ENCODE measurements around the gene COL15A1.
"Not testable (repeated sequence)": the region's sequence is repeated elsewhere in the genome, so short reads cannot be mapped to it uniquely, and the experiment has no call there.

The COL15A1 gene

GRCh38 chr9:98997604-98998003, 53.9 kb downstream of the COL15A1 start:
- DNase-seq, result no peak

DNA sequence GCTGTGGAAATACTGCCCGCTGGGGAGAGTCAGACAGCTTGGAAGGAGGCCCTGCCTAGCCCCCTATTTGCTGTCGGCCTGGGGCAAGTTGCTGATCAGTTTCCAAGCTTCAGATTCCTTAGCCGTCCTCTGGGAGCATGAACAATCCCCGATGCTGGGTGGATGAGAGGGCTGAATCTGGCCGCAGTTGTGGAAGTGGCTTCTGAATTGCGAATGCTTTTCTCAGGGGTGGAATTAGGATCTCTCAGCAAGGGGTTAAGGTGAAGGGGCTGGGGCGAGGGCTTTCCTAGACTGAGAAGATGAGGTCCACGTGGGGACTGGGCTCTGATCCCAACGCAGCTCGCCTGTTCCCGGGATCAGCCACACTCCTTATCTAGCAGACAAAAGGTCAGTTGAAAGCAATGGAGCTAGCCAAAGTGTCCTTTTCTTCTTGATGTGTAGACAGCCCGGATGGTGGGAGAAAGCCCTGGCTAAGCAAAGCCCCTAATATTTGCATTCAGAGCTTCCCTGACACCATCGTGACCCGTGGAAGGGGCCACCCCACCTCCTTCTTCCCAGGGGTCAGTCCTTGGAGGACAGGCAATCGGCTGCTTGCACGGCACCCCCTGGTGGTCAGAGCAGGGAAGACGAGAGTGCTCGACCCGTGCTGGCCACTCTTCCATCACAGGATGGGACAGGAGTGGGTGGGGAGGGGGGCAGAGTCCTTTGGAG, 54.9 kb downstream of the COL15A1 start:
- DNase-seq, result peak; percentile 25

- no peak for DNase-seq
Measured at GRCh38 chr9:98999152-98999525, 55.4 kb downstream of the COL15A1 start.

- peak; percentile 50 for DNase-seq
Measured at GRCh38 chr9:99000476-99001395, 57.0 kb downstream of the COL15A1 start.

DNA sequence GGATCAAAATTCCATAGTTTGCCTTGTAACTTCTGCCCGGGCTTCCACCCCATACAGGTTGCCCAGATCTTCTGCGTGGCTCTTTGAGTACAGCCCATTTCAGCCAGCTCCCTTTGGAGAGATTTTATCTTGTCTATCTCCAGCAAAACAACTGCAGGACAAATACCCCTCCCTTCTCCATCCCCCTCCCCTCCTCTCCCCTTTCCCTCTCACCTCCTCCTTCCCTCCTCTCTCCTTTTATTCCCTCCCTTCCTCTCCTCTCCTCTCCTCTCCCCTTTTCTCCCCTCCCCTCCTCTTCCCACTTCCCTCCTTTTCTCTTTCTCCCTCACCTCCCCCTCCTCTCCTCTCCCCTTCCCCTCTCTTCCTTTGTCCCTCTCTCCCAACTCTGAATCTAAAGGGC, 58.2 kb downstream of the COL15A1 start:
- no peak for DNase-seq

GRCh38 chr9:99002706-99003105, 59.0 kb downstream of the COL15A1 start:
- no peak for DNase-seq

DNA sequence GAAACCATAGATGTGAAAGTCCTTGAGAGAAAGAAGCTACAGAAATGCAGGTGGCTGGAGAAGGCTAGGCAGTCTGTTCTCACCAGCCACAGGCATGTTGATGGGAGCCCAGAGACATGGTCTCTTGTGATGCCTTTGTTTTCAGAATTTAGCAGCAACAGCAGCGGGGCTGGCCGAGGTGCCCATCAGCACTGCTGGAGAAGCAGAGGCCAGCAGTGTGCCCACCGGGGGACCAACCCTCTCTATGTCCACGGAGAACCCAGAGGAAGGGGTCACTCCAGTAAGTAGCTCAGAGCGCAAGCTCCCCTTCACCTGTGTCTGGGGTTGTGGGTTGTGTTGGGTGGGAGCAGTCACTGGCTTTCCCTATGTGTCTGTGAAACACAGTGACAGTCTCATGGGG, 59.6 kb downstream of the COL15A1 start:
- DNase-seq, result no peak

DNA sequence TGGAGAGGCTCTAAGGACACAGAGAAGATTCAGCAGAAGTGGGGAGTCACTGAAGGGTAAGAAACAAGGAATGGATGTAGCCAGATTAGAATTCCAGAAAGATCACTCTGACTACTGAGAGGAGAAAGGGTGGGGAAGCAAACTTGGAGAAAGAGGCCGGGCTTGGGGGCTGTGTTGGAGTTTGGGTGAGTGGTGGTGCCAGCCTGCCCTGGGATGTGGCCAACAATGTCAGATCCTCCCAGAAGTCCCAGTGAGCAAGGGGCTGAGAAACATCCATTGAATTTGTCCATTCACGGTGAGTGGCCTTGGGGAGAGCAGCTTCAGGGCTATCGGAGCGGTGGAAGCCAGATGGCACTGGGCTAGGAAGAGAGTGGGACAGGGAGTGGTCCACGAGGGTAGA, 60.4 kb downstream of the COL15A1 start:
- no peak for DNase-seq

- DNase-seq, result no peak
Measured at GRCh38 chr9:99004717-99005460, 61.2 kb downstream of the COL15A1 start.

GRCh38 chr9:99005651-99006050, 61.9 kb downstream of the COL15A1 start:
- DNase-seq, result no peak

DNA sequence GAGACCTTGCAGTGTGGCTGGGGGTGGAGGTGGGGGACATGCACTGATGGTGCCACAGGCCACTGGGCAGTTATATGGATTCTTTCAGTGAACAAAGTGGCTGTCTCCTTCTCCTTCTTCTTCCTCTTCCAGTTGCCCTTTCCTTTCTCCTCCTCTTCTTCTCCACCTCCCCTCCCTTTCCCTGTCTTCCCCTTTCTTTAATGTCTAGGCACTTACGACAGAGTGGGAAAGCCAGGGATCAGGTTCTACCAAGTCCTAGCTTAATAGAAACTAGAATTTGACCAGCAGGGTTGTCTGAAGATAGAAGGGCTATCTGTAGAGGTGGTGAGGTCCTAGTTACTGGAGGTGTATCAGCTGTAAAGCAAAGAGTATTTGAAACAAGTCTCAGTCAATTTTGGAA, 62.8 kb downstream of the COL15A1 start:
- no peak for DNase-seq

DNA sequence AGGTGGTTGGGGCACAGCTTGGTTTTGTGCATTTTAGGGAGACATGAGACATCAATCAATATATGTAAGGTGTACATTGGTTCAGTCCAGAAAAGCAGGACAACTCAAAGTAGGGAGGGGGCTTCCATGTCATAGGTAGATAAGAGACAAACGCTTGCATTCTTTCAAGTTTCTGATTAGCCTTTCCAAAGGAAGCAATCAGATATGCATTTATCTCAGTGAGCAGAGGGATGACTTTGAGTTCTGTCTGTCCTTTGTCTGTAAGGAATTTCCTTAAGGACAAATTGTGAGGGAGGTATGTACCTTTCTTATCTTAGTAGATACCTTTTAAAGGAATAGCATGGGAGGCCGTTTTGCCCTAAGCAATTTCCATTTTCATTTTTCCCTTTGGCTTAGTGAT, 63.3 kb downstream of the COL15A1 start:
- DNase-seq, result no peak

- no peak for DNase-seq
Measured at GRCh38 chr9:99008203-99008602, 64.5 kb downstream of the COL15A1 start.

DNA sequence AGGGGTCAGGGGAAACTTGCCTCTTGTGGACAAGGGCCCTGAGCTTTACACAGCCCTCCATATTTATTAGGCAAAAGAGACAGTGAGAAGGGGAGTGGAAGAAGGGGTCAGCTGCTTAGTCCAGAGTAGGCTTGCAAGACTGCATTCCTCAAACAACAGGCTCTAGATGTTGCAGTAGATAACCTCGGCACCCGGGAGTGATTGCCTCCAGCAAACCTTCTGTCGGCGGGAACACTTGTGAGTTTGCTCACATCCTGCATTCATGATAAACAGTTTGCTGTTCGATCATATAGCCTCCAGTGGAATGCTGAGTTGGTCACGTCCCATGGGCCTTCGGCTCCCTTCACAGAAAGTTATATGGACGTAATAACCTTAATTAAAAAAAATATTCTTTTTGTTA, 66.7 kb downstream of the COL15A1 start:
- not testable (repeated sequence) for DNase-seq

- DNase-seq, result no peak
Measured at GRCh38 chr9:99011161-99011709, 67.5 kb downstream of the COL15A1 start.

DNA sequence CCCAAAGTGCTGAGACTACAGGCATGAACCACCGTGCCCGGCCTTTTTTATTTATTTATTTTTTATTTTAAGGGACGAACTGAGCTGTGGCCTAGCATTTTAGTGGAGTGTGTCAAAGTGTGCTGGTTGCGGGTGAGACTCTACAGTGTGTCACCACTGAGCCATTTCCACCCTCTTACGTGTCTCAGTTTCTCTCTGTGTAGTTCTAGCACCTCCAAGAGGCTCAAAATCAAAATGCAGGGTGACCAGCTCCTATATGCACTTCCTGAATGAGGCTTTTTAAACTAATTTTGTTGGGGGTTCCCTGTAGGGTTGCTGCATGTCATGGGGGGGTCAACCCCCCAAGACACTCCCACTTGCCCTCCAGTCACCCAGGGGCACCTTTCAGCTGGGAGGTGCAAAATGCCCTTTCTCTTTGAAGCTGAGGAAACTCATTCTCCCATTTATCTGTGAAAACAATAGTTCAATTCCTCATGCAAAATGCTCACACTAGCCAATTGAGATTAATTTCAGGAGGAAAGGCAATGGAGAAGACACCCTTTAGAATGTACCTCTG, 69.3 kb downstream of the COL15A1 start:
- DNase-seq, result no peak

- no peak for DNase-seq
Measured at GRCh38 chr9:99013550-99013949, 69.8 kb downstream of the COL15A1 start.

DNA sequence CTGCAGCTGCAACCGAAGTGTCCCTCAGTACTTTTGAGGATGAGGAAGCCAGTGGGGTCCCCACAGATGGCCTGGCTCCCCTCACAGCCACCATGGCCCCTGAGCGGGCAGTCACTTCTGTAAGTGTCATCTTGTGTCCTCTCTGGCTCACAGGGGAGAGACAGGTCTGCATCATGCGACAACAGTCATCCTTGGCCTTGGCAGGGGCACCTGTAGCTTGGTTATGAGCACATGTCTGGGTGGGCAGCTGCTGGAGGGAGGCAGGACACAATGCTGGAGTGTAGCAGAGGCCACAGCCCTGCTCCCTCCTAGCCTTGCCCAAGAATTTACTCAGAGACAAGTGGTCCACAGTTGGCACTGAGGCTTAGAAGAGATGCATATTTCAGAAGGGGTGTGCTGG, 71.7 kb downstream of the COL15A1 start:
- no peak for DNase-seq

DNA sequence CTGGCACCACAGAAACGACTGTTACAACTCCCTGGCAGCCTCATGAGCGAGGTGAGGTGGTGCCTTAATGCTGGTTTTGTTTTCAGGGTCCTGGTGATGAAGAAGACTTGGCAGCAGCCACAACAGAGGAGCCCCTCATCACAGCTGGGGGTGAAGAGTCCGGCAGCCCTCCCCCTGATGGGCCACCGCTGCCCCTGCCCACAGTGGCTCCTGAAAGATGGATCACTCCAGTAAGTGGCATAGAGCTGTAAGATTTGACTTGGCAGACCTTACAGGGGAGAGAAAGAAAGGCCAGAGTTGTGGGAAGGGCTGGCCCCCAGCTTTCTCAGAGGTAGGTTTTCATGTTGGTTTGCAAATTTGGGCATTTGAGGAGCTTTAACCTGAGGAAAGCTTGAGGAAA, 72.2 kb downstream of the COL15A1 start:
- DNase-seq, result no peak

DNA sequence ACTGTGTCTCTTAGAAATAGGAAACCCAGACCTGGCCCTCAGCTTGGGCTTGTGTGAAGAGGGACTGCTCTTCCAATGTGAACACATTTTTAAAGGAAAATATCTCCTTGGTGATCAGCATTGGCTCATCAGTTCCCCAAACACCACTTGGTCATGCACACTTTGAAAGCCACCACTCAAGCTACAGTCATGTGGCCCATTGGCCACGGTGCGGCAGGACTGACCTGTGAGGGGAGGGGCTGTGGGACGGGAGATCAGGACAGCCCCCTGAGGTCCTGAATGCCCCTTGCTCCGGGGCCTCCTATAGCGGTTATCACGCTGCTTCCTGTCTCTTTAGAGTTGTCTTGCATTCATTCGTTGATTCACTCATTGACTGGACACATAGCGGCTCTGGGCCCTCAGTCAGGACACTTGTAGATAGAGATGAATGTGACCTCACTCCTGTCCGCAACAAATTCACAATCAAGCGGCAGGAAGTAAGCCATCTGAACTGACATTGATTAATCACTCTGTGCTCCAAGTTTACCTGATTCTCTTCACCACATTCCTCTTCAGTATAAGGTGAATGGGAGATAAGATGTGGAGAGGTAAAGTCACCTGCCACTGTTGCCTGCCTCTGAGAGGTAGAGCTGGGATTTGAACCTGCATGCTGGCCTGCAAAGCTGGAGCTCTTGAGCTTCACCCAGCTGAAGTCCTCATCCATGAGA, 73.1 kb downstream of the COL15A1 start:
- DNase-seq, result no peak

DNA sequence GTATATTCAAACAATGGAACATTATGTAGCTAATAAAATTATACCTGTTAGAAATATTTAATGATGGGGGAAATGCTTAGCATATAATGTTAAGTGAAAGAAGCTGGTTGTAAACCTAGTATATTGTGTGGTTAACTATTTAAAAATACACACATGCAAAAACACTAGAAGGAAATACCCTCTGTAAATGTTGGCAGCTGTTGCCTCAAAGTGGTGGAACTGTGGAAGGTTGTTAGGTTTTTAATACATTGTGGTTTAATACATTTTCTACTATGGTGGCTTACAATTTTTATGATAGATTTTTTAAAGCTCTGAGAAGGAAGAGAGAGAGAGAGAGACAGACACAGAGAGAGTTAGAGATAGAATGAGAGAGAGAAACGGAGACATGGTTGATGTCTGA, 74.9 kb downstream of the COL15A1 start:
- DNase-seq, result no peak
